ENCODE measurements around the gene GAS2L1.

The GAS2L1 gene

DNA sequence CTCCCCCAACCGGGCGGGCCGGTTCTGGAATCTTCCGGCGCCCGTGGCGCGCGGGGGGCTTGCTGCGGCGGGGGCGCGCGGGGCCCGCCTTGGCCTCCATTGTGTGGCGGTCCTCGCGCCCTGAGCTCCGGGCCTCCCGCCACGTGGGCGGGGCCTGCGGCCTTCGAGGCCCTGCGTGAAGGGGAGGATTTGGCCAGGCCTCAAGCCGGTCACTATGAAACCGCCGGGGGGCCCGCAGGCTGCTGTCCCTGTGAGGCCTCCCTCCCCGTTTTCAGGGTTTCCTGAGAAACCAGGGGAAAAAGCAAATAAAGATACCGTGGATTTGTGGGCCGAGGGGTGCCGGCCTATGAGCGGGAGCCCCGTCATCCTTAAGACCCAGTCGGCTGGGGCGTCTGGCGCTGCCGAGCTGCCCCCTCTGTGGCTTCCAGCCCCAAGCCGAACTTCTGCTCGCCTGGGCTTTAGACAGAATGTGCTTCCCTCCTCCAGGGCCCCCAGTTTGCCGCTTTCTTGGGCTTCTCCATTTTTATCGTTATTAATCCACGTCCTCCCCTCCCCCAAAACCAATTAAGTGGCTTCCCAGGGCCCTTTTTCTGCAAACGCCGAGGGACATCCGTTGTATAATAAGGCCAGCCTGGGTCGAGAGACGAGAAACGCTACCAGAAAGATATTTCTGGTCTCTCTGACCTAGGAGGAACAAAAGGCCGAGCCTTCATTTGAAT lies 37.8 kb upstream of the GAS2L1 start:
- TF ChIP-seq, protein P1, sequence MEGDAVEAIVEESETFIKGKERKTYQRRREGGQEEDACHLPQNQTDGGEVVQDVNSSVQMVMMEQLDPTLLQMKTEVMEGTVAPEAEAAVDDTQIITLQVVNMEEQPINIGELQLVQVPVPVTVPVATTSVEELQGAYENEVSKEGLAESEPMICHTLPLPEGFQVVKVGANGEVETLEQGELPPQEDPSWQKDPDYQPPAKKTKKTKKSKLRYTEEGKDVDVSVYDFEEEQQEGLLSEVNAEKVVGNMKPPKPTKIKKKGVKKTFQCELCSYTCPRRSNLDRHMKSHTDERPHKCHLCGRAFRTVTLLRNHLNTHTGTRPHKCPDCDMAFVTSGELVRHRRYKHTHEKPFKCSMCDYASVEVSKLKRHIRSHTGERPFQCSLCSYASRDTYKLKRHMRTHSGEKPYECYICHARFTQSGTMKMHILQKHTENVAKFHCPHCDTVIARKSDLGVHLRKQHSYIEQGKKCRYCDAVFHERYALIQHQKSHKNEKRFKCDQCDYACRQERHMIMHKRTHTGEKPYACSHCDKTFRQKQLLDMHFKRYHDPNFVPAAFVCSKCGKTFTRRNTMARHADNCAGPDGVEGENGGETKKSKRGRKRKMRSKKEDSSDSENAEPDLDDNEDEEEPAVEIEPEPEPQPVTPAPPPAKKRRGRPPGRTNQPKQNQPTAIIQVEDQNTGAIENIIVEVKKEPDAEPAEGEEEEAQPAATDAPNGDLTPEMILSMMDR (IDR thresholded peaks at IDR 0.05; ENCODE audit: control insufficient read depth, insufficient read depth, low read depth, low read length, missing control alignments): no peak
- no peak for DNase-seq (ENCODE audit: low read depth)
- H3K4me3 ChIP-seq (ENCODE audit: control insufficient read depth, low read depth, low read length): peak overlapping the region; percentile 86

DNA sequence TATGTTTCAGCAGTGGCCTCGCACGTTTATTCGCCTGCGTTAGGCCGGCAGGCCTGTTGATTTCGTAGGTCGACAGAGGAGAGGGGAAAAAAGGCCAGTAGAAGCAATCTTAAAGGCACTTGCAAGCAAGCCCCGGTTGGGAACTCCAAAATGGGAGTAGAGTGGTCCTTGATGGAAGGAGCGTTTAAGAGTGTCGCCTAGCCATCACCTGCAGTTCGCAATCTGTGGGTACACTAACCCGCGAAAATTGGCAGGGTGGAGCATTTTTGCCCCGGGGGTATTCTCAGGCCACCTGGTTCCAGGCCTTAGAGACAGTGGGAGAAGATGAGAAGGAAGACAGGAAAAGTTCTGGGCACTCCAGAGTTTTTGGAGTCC lies 37.2 kb upstream of the GAS2L1 start:
- no peak for DNase-seq (ENCODE audit: low read depth)
- TF ChIP-seq, protein P1 (IDR thresholded peaks at IDR 0.05; ENCODE audit: control insufficient read depth, insufficient read depth, low read depth, low read length, missing control alignments): no peak
- H3K4me3 ChIP-seq (ENCODE audit: control insufficient read depth, low read depth, low read length): peak overlapping the region; percentile 86

DNA sequence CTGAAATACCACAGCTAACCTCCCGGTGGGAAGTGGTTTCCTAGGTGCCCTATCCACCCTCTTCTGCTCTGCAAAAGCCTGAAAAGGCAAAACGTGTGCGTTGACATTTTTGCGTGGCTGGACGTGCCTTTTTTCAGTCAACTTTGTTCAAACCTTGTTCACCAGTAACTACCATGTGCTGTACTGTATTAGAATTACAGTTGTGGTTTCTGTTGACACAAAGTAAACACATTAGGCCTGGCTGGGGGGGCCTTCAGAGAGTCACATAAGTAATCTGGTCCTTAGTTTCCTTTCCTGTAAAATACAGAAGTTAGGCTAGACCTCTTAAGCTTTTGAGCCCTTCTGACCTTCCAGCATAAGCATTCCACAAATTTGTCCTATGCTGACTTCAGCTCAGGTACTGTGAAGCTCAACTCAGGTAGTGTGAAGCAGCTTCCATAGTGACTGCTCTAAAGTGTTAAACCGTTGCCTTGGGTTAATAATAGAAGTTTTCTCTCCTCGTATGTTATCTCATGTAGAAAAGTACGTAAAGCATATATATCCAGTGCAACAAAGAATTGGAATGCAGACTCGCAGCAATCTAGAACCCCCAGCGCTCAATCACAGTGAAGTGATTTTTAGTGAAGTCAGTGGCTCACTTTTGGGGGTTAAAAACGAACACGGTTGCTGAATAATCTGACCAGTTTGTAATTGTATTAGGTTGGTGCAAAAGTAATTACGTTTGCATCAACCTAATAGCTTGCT lies 36.5 kb upstream of the GAS2L1 start:
- DNase-seq (ENCODE audit: low read depth): no peak
- peak overlapping the region; percentile 86 for H3K4me3 ChIP-seq (ENCODE audit: control insufficient read depth, low read depth, low read length)
- TF ChIP-seq, protein P1 (IDR thresholded peaks at IDR 0.05; ENCODE audit: control insufficient read depth, insufficient read depth, low read depth, low read length, missing control alignments): no peak

DNA sequence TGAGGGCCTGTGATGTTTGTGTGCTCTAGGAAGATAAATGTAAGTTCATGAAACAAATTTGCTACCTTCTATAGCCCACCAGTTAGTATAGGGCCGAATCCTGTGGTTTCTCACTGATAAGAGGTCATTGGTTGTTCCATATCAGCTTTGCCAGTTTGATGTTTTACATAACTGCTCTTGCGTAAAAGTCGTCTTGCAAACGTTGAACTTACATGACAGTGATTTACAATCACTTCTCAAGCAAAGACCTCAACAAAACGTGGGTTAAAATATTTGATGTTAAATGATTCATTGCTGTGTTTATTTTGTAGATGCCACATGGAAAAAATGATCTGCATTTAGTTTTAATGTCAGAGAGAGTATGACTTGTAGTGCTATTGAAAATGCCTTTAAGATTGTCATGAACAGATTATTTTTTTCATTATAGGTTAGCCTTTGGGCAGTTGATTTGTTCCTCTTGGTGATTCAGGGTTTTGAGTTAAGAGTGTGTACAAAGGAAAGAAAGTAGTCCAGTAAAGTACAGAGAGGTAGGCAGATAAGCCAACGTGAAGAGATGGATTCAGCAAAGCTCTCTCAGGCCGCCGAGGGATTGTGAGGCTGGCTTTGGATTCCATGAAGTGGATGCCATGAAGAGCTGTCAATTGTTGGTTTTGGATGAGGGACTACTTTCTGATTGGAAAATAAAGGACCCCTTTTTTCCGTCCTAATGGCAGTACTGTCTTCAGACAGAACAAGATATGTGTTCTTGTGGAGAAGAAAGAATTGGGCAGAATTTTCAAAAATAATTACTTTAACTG lies 35.8 kb upstream of the GAS2L1 start:
- TF ChIP-seq, protein P1 (IDR thresholded peaks at IDR 0.05; ENCODE audit: control insufficient read depth, insufficient read depth, low read depth, low read length, missing control alignments): no peak
- DNase-seq (ENCODE audit: low read depth): peak; percentile 35
- H3K4me3 ChIP-seq (ENCODE audit: control insufficient read depth, low read depth, low read length): peak overlapping the region; percentile 86; the same call in 1 of the 2 replicates

DNA sequence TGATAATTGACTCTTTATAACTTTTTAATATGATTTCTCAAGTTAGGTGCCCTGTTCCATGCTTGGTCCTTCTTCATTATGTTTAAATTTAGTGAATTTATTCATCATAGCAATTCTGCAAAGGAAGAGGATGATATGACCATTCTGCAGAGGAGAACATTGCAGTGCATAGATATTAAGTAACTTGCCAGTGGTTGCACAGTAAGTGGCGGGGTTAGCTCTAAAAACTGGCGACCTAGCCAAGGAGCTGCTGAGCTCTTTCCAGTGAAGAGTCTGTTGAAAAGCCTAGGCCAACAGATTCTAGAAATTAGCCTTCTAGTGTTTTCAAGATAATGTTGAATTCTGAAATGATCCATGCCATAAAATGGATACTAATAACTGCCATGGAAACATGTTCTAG lies 33.8 kb upstream of the GAS2L1 start:
- TF ChIP-seq, protein P1 (IDR thresholded peaks at IDR 0.05; ENCODE audit: control insufficient read depth, insufficient read depth, low read depth, low read length, missing control alignments): no peak
- H3K4me3 ChIP-seq (ENCODE audit: control insufficient read depth, low read depth, low read length): no peak overlapping the region

DNA sequence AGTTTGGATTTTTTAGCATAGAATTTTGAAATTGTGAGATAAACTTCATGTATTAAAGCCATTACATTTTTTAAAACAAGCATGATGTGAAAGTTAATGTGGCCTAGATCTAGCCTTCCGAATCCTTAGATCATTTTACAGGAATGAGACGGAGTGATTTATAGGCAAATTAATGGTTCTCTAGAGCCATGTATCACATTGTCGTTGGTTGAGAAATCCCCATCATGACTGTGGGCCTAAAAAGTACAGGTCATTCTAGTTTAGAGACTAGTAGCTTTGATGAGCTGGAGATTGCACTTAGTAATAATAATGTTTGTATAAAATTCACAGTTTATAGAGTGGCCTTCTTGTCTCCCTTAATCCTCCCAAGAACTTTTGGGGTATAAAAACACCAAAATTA lies 31.3 kb upstream of the GAS2L1 start:
- TF ChIP-seq, protein P1 (IDR thresholded peaks at IDR 0.05; ENCODE audit: control insufficient read depth, insufficient read depth, low read depth, low read length, missing control alignments): no peak
- no peak for DNase-seq (ENCODE audit: low read depth)
- H3K4me3 ChIP-seq (ENCODE audit: control insufficient read depth, low read depth, low read length): no peak overlapping the region

More for the DNA sequence above, 33.8 kb upstream of the GAS2L1 start:
- no peak for DNase-seq (ENCODE audit: low read depth)
